GM19043 (cell line): ENCODE measurements around the gene CEMIP2.
A peak's percentile ranks its signal among the peaks of the same experiment; 100 is the strongest.

ENCODE experiments used
- ATAC-seq: cut with Tn5 transposase; IDR thresholded peaks from one replicate; pipeline ENCODE4 v1.9.1; 2021; ENCODE audit warnings: low read depth; ENCODE audit not compliant: unreplicated experiment

CEMIP2 gene

GRCh38 chr9:71652480-71652879, 115.8 kb downstream of the CEMIP2 start:
- no peak for ATAC-seq

- no peak for ATAC-seq
Measured at GRCh38 chr9:71648453-71648852, 119.9 kb downstream of the CEMIP2 start.

- peak; percentile 69 for ATAC-seq
Measured at GRCh38 chr9:71647094-71647591, 121.2 kb downstream of the CEMIP2 start.

- no peak for ATAC-seq
Measured at GRCh38 chr9:71646131-71646530, 122.2 kb downstream of the CEMIP2 start.

- no peak for ATAC-seq
Measured at GRCh38 chr9:71644819-71645362, 123.4 kb downstream of the CEMIP2 start.

GRCh38 chr9:71643330-71643729, 125.0 kb downstream of the CEMIP2 start:
- ATAC-seq: no peak

GRCh38 chr9:71642056-71642455, 126.3 kb downstream of the CEMIP2 start:
- no peak for ATAC-seq

- ATAC-seq: no peak
Measured at GRCh38 chr9:71638627-71639026, 129.7 kb downstream of the CEMIP2 start.

GRCh38 chr9:71637926-71638325, 130.4 kb downstream of the CEMIP2 start:
- no peak for ATAC-seq

GRCh38 chr9:71637375-71637774, 130.9 kb downstream of the CEMIP2 start:
- no peak for ATAC-seq

GRCh38 chr9:71636143-71636839, 132.0 kb downstream of the CEMIP2 start:
- ATAC-seq: no peak

- no peak for ATAC-seq
Measured at GRCh38 chr9:71634752-71635151, 133.6 kb downstream of the CEMIP2 start.
